Suprapubic skin (tissue), 4 donors: ENCODE results near the gene PHF21A.
"Not testable (repeated sequence)": the region's sequence is repeated elsewhere in the genome, so short reads cannot be mapped to it uniquely, and the experiment has no call there.

Source experiments
- EP300 ChIP-seq: sonication (generic); formaldehyde crosslinking; IDR thresholded peaks from one replicate; pipeline ENCODE4 v1.6.1; 2017; ENCODE audit warnings: antibody characterized with exemption
- POLR2A ChIP-seq, 2 donors: fragments of 450-650 bp; IDR thresholded peaks; one replicate each; pipeline ENCODE4 v1.6.1; 2017; ENCODE audit warnings: antibody characterized with exemption in 2 of 2, mild to moderate bottlenecking in 2 of 2, moderate library complexity in 2 of 2
- POLR2AphosphoS5 ChIP-seq, 3 donors: sonication (generic); formaldehyde crosslinking; IDR thresholded peaks; one replicate each; pipeline ENCODE4 v1.6.1; 2017; ENCODE audit warnings: antibody characterized with exemption in 3 of 3
- TF ChIP-seq, protein P1 (sequence below), 2 donors: fragments of 200-600 bp in 1 of 2; fragments of 450-650 bp in 1 of 2; sonication (generic) in 1 of 2; IDR thresholded peaks; one replicate each; pipeline ENCODE4 v1.5.1; 2016 to 2019; ENCODE audit warnings: antibody characterized with exemption in 2 of 2, mild to moderate bottlenecking in 1 of 2, moderate library complexity in 1 of 2

DNA sequence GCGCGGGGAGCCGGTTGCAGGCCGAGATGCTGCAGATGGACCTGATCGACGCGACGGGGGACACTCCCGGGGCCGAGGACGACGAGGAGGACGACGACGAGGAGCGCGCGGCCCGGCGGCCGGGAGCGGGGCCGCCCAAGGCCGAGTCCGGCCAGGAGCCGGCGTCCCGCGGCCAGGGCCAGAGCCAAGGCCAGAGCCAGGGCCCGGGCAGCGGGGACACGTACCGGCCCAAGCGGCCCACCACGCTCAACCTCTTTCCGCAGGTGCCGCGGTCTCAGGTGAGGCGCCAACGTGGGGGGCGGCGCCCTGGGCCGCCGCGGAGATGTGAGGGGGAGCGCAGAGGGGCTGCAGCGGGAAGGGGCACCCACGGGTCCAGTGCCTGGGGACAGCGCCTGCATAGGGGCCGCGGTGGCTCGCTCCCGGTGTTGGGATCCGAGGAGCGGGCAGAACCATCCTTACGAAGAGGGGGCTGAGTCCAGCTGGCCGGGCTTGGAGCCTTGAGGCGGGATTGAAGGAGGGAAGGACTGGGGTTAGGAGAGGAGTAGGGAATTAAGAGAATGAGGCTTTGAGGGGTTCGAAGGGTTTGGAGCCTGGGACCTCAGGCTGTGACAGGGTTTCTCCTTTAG is 221.0 kb downstream of the PHF21A start:
- TF ChIP-seq, protein P1, sequence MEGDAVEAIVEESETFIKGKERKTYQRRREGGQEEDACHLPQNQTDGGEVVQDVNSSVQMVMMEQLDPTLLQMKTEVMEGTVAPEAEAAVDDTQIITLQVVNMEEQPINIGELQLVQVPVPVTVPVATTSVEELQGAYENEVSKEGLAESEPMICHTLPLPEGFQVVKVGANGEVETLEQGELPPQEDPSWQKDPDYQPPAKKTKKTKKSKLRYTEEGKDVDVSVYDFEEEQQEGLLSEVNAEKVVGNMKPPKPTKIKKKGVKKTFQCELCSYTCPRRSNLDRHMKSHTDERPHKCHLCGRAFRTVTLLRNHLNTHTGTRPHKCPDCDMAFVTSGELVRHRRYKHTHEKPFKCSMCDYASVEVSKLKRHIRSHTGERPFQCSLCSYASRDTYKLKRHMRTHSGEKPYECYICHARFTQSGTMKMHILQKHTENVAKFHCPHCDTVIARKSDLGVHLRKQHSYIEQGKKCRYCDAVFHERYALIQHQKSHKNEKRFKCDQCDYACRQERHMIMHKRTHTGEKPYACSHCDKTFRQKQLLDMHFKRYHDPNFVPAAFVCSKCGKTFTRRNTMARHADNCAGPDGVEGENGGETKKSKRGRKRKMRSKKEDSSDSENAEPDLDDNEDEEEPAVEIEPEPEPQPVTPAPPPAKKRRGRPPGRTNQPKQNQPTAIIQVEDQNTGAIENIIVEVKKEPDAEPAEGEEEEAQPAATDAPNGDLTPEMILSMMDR (IDR thresholded peaks at IDR 0.05), result not testable (repeated sequence)
- TF ChIP-seq POLR2A (IDR thresholded peaks at IDR 0.05); POLR2AphosphoS5 (IDR thresholded peaks at IDR 0.05); EP300: not testable (repeated sequence)
